Measurements from ENCODE around the gene TBX19.

DNA sequence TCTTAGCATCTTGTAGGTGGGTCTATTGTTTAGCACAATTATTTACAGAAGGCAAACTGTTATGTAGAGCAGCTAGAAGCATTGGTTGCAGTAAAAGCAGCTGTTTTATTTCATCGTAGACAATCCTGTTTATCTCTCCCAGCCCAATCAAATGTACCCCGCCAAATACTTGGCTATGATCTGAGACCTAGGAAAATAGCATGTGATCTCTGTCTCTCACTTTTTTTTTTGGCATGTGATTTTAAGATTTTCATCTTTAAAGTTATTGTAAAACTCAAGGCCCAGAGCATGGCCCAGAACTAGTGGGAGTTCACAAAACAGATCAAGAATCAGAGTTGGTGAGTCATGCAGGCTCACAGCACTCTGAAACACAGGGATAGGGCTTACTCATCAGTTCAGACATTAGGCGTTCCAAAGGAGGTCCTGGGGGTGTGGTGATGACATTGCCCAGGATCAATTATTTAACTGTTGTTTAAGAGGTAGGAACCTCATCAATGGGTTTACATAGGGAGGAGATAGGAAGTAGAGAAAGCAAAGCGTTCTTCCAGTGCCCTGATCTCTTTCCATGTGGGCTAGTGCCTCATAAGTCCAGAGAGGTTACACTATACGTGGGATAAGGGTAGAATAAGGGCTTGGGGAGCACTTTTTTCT lies 40.2 kb downstream of the TBX19 start:
- TF ChIP-seq CTCF (IDR thresholded peaks at IDR 0.05 in 8 of 11, conservative IDR thresholded peaks at IDR 0.05 in 3 of 11) (no peak), POLR2AphosphoS5 (IDR thresholded peaks at IDR 0.05) (no peak), POLR2A (IDR thresholded peaks at IDR 0.05) (no peak)
